Right atrium auricular region (tissue), 2 donors: ENCODE results near the gene ASGR1. TPM values are rescaled to one million over a fixed set of nuclear protein-coding genes. Genes with fewer than 3 reads are reported as not detected.

Source experiments
- DNase-seq: peaks from one replicate; pipeline ENCODE4 v3.0.0-alpha.2; 2019; ENCODE audit warnings: low spot score
- H3K27ac ChIP-seq, 2 donors: fragments of 200-600 bp; sonication (generic); 1 replicate in 1 of 2; 2 replicates in 1 of 2; pipeline ENCODE4 v1.5.1; 2016 to 2019
- H3K27me3 ChIP-seq, 2 donors: fragments of 200-600 bp; sonication (generic); one replicate each; pipeline versions ENCODE4 v1.5.1 to v1.6.0; 2017 to 2019
- H3K36me3 ChIP-seq: fragments of 200-600 bp; sonication (generic); one replicate; pipeline ENCODE4 v1.5.1; 2016
- H3K4me1 ChIP-seq, 2 donors: fragments of 200-600 bp; sonication (generic); one replicate each; pipeline versions ENCODE4 v1.5.1 to v1.6.0; 2017 to 2019
- H3K4me3 ChIP-seq, 2 donors: fragments of 200-600 bp; sonication (generic); 1 replicate in 1 of 2; 2 replicates in 1 of 2; pipeline ENCODE4 v1.5.1; 2017 to 2019; ENCODE audit warnings: mild to moderate bottlenecking in 1 of 2, moderate library complexity in 1 of 2
- H3K9me3 ChIP-seq, 2 donors: fragments of 200-600 bp; sonication (generic); one replicate each; pipeline ENCODE4 v1.5.1; 2019
- total RNA-seq, 2 donors: library from RNA; depleted of rRNA; stranded (reverse); fragments of >200 nt; gene quantifications; one replicate each; pipeline ENCODE4 v1.1.0, GENCODE V29; 2016
- TF ChIP-seq, protein P1 (sequence below), 2 donors: fragments of 200-600 bp; sonication (generic); IDR thresholded peaks; one replicate each; pipeline ENCODE4 v1.5.1; 2019; ENCODE audit warnings: antibody characterized with exemption in 2 of 2

ASGR1 gene
- total RNA-seq, 2 donors from 2014 or later, result 1.6 TPM; not detected in 1

DNA sequence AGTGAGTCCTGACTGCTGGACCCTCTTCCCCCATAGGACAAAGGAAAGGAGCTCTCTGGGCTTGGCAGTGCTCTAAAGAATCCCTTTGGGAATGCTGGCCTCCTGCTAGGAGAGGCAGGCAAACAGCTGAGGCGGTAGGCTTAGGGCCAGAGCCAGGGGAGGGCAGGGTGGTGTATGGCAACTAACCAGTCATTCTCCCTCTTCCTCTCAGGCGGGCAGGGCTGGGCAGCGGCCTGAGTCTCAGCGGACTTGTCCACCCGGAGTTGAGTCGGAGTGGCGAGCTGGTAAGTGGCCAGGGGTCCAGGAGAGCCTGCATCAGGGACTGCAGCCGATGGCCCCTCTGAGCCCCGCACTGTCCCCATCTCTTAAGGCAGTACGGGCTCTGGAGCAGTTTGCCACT is 44.9 kb upstream of the ASGR1 start:
- H3K27me3 ChIP-seq, result no peaks in the 10 kb centered on the region
- TF ChIP-seq, protein P1, sequence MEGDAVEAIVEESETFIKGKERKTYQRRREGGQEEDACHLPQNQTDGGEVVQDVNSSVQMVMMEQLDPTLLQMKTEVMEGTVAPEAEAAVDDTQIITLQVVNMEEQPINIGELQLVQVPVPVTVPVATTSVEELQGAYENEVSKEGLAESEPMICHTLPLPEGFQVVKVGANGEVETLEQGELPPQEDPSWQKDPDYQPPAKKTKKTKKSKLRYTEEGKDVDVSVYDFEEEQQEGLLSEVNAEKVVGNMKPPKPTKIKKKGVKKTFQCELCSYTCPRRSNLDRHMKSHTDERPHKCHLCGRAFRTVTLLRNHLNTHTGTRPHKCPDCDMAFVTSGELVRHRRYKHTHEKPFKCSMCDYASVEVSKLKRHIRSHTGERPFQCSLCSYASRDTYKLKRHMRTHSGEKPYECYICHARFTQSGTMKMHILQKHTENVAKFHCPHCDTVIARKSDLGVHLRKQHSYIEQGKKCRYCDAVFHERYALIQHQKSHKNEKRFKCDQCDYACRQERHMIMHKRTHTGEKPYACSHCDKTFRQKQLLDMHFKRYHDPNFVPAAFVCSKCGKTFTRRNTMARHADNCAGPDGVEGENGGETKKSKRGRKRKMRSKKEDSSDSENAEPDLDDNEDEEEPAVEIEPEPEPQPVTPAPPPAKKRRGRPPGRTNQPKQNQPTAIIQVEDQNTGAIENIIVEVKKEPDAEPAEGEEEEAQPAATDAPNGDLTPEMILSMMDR (IDR thresholded peaks at IDR 0.05), result no peak
- DNase-seq, result no peak
- H3K27ac ChIP-seq, result no peak overlapping the region
- H3K36me3 ChIP-seq, result peaks cover 80% of the 10 kb centered on the region
- no peak overlapping the region for H3K4me3 ChIP-seq
- H3K9me3 ChIP-seq, result no peaks in the 10 kb centered on the region
- H3K4me1 ChIP-seq, result peaks cover 0 to 39% of the 10 kb centered on the region in 2 donors

- TF ChIP-seq, protein P1 (IDR thresholded peaks at IDR 0.05), result no peak
- DNase-seq, result no peak
- Histone ChIP-seq H3K27me3 (no peaks in the 10 kb centered on the region), H3K36me3 (peaks cover 73% of the 10 kb centered on the region), H3K4me1 (peaks cover 0 to 47% of the 10 kb centered on the region in 2 donors), H3K9me3 (no peaks in the 10 kb centered on the region), H3K4me3 (no peak overlapping the region), H3K27ac (no peak overlapping the region)
Measured at GRCh38 chr17:7223375-7223774, 44.2 kb upstream of the ASGR1 start.

- peaks cover 68% of the 10 kb centered on the region for H3K36me3 ChIP-seq
Measured at GRCh38 chr17:7222972-7223292, 43.8 kb upstream of the ASGR1 start.

DNA sequence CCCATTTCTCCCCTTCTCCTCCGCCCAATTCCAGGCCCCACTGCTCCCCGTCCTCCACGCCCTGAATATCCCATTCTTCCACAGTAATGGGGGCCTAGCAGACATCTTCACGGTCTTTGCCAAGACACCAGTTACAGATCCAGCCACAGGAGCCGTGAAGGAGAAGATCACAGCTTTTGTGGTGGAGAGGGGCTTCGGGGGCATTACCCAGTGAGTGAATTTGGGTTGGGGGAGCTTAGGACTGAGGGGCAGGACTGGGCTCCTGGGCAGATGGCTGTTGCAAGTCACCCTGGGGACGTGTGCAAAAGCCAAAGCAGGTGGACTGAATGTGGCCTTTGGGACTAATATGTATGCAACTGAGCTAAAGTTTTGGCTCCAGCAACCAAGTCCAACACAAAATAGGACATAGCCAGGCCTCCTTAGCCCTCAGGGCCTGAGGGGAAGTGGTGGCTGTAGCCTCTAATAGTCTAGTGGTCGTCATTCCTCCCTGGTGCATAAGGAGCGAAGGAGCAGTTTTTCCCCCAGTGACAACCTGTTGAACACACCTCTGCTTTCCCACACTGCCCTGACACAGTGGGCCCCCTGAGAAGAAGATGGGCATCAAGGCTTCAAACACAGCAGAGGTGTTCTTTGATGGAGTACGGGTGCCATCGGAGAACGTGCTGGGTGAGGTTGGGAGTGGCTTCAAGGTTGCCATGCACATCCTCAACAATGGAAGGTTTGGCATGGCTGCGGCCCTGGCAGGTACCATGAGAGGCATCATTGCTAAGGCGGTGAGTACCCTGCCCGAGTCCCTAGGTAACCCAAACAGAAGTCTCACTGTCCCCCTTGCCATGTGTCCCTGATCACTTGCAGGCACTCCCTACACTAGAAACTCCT is 43.2 kb upstream of the ASGR1 start:
- H3K4me3 ChIP-seq, result no peak overlapping the region
- no peak overlapping the region for H3K27ac ChIP-seq
- no peaks in the 10 kb centered on the region for H3K9me3 ChIP-seq
- H3K4me1 ChIP-seq, result peaks cover 0 to 57% of the 10 kb centered on the region in 2 donors
- peaks cover 64% of the 10 kb centered on the region for H3K36me3 ChIP-seq
- no peaks in the 10 kb centered on the region for H3K27me3 ChIP-seq
- TF ChIP-seq, protein P1 (IDR thresholded peaks at IDR 0.05), result no peak
- DNase-seq, result no peak

More at GRCh38 chr17:7222972-7223292, 43.8 kb upstream of the ASGR1 start:
- Histone ChIP-seq H3K27me3 (no peaks in the 10 kb centered on the region), H3K9me3 (no peaks in the 10 kb centered on the region), H3K4me1 (peaks cover 0 to 51% of the 10 kb centered on the region in 2 donors), H3K4me3 (no peak overlapping the region), H3K27ac (no peak overlapping the region)
- no peak for DNase-seq
- TF ChIP-seq, protein P1 (IDR thresholded peaks at IDR 0.05), result no peak

GRCh38 chr17:7221278-7222092 is 42.3 kb upstream of the ASGR1 start:
- no peak for DNase-seq
- peak overlapping the region; percentile 91 for H3K4me3 ChIP-seq
- H3K9me3 ChIP-seq, result no peaks in the 10 kb centered on the region
- peak overlapping the region; percentile 97 for H3K27ac ChIP-seq
- no peaks in the 10 kb centered on the region for H3K27me3 ChIP-seq
- TF ChIP-seq, protein P1 (IDR thresholded peaks at IDR 0.05), result no peak
- H3K36me3 ChIP-seq, result peaks cover 55% of the 10 kb centered on the region
- H3K4me1 ChIP-seq, result peaks cover 0 to 65% of the 10 kb centered on the region in 2 donors
